ENCODE data around the gene ARFGAP3. TPM values are rescaled to one million over a fixed set of nuclear protein-coding genes. Genes with fewer than 3 reads are reported as not detected.

The ARFGAP3 gene
- total RNA-seq, 2 experiments from 2014 or later: 27.1 to 27.2 TPM

DNA sequence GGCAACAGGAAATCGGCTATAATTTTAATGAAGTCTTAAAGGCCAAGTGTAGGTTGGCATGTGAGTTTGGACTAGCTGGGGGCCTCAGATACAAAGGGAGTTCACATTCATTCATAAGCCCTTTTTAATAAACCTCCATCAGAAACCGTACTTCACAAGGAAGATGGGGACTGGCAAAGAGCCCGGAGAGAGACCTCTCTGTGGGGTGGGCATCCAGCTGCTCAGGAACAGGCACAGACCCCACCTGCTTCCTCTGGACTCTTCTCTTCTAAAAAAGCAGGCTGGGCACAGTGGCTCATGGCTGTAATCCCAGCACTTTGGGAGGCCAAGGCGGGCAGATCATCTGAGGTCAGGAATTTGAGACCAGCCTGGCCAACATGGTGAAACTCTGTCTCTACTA, 3.9 kb upstream of the ARFGAP3 start:
- no peak for DNase-seq
- TF ChIP-seq, protein P1, sequence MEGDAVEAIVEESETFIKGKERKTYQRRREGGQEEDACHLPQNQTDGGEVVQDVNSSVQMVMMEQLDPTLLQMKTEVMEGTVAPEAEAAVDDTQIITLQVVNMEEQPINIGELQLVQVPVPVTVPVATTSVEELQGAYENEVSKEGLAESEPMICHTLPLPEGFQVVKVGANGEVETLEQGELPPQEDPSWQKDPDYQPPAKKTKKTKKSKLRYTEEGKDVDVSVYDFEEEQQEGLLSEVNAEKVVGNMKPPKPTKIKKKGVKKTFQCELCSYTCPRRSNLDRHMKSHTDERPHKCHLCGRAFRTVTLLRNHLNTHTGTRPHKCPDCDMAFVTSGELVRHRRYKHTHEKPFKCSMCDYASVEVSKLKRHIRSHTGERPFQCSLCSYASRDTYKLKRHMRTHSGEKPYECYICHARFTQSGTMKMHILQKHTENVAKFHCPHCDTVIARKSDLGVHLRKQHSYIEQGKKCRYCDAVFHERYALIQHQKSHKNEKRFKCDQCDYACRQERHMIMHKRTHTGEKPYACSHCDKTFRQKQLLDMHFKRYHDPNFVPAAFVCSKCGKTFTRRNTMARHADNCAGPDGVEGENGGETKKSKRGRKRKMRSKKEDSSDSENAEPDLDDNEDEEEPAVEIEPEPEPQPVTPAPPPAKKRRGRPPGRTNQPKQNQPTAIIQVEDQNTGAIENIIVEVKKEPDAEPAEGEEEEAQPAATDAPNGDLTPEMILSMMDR (IDR thresholded peaks at IDR 0.05): no peak
- H3K4me1 Mint-ChIP-seq (ENCODE audit: low read depth): peaks cover 21% of the 10 kb centered on the region
- ChIA-PET CTCF (no interaction called here), POLR2A (no interaction called here)
- peaks cover 21% of the 10 kb centered on the region for H3K36me3 Mint-ChIP-seq (ENCODE audit: low read depth)
- H3K4me3 Mint-ChIP-seq: no peak overlapping the region
- intact Hi-C loops (cut with micrococcal nuclease): no loop called here
- no peak overlapping the region for H3K27ac Mint-ChIP-seq
- H3K9me3 Mint-ChIP-seq: peaks cover 16% of the 10 kb centered on the region
- no peak for ATAC-seq
- no peaks in the 10 kb centered on the region for H3K27me3 Mint-ChIP-seq

DNA sequence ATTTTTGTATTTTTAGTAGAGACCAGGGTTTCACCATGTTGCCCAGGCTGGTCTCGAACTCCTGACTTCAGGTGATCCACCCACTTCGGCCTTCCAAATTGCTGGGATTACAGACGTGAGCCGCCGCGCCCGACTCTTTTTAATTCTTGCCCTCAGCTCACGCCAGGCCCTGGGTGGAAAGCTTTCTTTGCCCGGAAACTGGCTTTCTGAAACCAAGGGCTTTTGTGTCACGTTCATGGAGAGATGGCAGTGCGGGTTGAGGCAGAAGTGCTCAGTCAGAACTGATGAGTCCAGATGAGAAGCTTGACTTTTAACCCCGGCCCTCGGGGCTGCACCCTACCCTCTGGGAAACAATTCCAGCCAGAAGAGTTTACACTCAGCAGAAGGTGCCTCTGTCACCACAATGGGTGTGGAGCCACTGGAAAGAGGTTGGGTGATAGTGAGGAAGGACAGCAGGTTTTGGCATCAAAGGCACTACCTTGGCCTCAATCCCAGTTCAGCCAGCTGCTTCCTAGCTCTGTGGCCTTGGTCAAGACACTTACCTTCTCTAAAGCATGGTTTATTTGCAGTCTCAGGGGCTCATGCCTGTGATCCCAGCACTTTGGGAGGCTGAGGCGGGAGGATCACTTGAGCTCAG, 890 bp upstream of the ARFGAP3 start:
- Mint-ChIP-seq H3K27me3 (no peaks in the 10 kb centered on the region), H3K27ac (no peak overlapping the region), H3K4me1 (ENCODE audit: low read depth) (peaks cover 10% of the 10 kb centered on the region), H3K9me3 (peaks cover 4% of the 10 kb centered on the region), H3K36me3 (ENCODE audit: low read depth) (peaks cover 5% of the 10 kb centered on the region), H3K4me3 (peak overlapping the region; percentile 38)
- TF ChIP-seq, protein P1 (IDR thresholded peaks at IDR 0.05): no peak
- ATAC-seq (no peak), DNase-seq (no peak)
- intact Hi-C loops (cut with micrococcal nuclease): loop anchor here (10.0 kb wide), 1 partner anchor 73 kb away; no protein-coding TSS in a partner anchor
- CTCF ChIA-PET: interaction anchor here (1.1 to 4.5 kb wide), 2 partner anchors 10 to 202 kb away, joined by 3 to 26 read pairs; no protein-coding TSS in a partner anchor
- POLR2A ChIA-PET: interaction anchor here (0.6 kb wide), 1 partner anchor 206 kb away, joined by 3 read pairs; no protein-coding TSS in a partner anchor

DNA sequence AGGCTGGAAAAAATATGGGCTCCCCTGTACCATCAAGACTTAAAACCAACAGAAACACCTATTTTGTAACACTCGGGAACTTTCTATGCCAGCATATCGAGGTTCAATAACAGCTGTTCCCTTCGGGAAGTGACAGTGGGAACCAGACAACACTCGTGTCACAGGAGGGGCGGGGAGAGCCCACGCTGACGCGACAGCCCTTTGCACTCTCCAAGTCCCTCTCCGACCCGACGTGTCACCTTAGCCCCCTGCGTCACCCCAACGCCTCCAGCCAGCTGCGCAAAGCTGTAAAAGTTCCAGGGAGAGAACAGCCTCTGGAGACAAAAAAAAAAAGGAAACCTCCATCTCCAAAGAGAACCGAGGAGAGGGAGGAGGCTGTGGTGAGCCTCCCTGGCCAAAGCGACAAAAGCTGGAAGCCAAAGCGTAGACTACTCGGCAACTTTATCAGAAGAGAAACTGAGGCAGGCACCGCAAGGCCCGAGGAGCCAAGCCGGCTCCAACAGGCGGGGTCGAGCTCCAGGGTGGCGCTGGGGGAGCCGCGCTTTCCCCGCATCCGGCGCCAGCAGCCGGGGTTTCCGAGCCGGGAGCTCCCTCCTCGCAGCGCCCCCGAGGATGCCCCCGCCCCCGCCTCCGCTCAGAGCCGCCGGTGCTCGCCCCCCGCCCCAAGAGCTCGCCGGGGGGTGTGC, 751 bp downstream of the ARFGAP3 start:
- no peaks in the 10 kb centered on the region for H3K27me3 Mint-ChIP-seq
- TF ChIP-seq, protein P1 (IDR thresholded peaks at IDR 0.05): no peak
- peak overlapping the region; percentile 90 for H3K27ac Mint-ChIP-seq
- H3K4me3 Mint-ChIP-seq: peak overlapping the region; percentile 85
- ChIA-PET CTCF (interaction anchor here (1.0 to 4.5 kb wide), 5 partner anchors 11 to 204 kb away, joined by 3 to 26 read pairs (median 4); no protein-coding TSS in a partner anchor), POLR2A (interaction anchor here (0.6 to 1.7 kb wide), 4 partner anchors 10 to 70 kb away, joined by 3 to 4 read pairs (median 3); no protein-coding TSS in a partner anchor)
- ATAC-seq: peak; percentile 46
- H3K9me3 Mint-ChIP-seq: no peaks in the 10 kb centered on the region
- DNase-seq: peak; percentile 69
- peaks cover 5% of the 10 kb centered on the region for H3K4me1 Mint-ChIP-seq (ENCODE audit: low read depth)
- intact Hi-C loops (cut with micrococcal nuclease): loop anchor here (10.0 kb wide), 1 partner anchor 72 kb away; no protein-coding TSS in a partner anchor
- no peaks in the 10 kb centered on the region for H3K36me3 Mint-ChIP-seq (ENCODE audit: low read depth)

GRCh38 chr22:42855721-42856120, 1.4 kb downstream of the ARFGAP3 start:
- TF ChIP-seq, protein P1 (IDR thresholded peaks at IDR 0.05): no peak
- Mint-ChIP-seq H3K4me3 (peak overlapping the region; percentile 85), H3K4me1 (ENCODE audit: low read depth) (peaks cover 10% of the 10 kb centered on the region), H3K27ac (peak overlapping the region; percentile 90), H3K27me3 (no peaks in the 10 kb centered on the region), H3K9me3 (no peaks in the 10 kb centered on the region), H3K36me3 (ENCODE audit: low read depth) (no peaks in the 10 kb centered on the region)
- ChIA-PET CTCF (interaction anchor here (1.0 to 4.5 kb wide), 3 partner anchors 12 to 205 kb away, joined by 4 to 26 read pairs (median 4); no protein-coding TSS in a partner anchor), POLR2A (interaction anchor here (0.6 to 1.7 kb wide), 4 partner anchors 10 to 240 kb away, joined by 3 to 4 read pairs (median 3); no protein-coding TSS in a partner anchor)
- no peak for ATAC-seq
- no peak for DNase-seq
- intact Hi-C loops (cut with micrococcal nuclease): loop anchor here (10.0 kb wide), 1 partner anchor 71 kb away; no protein-coding TSS in a partner anchor
